ENCODE data around the gene PLXNB2. TPM values are rescaled to one million over a fixed set of nuclear protein-coding genes. Genes with fewer than 3 reads are reported as not detected.
A peak's percentile ranks its signal among the peaks of the same experiment; 100 is the strongest.

The PLXNB2 gene
- total RNA-seq, 2 donors from 2014 or later = 169 to 218 TPM

- Histone ChIP-seq H3K36me3 (no peaks in the 10 kb centered on the region), H3K4me3 (no peak overlapping the region), H3K27ac (peak overlapping the region in 1 of 2 donors; percentile 24), H3K9me3 (no peaks in the 10 kb centered on the region), H3K4me1 (ENCODE audit: control insufficient read depth in 1 of 2, low read depth in 2 of 2) (peaks cover 52 to 82% of the 10 kb centered on the region in 2 donors), H3K27me3 (replicated peaks; ENCODE audit: insufficient read depth) (no peaks in the 10 kb centered on the region)
- ATAC-seq (ENCODE audit: insufficient number of reproducible peaks, low FRiP score, low read depth) = no peak
- no peak for DNase-seq (ENCODE audit: low spot score)
- TF ChIP-seq, protein P1, sequence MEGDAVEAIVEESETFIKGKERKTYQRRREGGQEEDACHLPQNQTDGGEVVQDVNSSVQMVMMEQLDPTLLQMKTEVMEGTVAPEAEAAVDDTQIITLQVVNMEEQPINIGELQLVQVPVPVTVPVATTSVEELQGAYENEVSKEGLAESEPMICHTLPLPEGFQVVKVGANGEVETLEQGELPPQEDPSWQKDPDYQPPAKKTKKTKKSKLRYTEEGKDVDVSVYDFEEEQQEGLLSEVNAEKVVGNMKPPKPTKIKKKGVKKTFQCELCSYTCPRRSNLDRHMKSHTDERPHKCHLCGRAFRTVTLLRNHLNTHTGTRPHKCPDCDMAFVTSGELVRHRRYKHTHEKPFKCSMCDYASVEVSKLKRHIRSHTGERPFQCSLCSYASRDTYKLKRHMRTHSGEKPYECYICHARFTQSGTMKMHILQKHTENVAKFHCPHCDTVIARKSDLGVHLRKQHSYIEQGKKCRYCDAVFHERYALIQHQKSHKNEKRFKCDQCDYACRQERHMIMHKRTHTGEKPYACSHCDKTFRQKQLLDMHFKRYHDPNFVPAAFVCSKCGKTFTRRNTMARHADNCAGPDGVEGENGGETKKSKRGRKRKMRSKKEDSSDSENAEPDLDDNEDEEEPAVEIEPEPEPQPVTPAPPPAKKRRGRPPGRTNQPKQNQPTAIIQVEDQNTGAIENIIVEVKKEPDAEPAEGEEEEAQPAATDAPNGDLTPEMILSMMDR (IDR thresholded peaks at IDR 0.05) = no peak
Measured at GRCh38 chr22:50296658-50297490, 10.6 kb downstream of the PLXNB2 start.

DNA sequence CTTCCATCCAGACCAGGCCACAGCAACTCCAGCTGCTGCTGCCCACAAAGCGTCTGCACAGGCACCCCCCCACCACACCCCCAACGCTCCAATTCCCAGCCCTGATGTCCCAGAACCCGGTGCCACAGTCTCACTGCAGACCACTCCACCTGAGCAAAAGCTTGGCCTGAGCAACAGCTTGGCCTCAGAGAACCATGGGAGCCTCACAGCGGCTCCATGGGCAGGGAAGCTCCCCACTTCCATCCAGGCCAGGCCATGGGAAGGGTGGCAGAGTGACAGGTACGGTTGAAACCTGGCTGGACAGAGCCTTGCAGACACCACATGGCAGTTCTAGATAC is 13.2 kb downstream of the PLXNB2 start:
- no peak for ATAC-seq (ENCODE audit: insufficient number of reproducible peaks, low FRiP score, low read depth)
- Histone ChIP-seq H3K9me3 (no peaks in the 10 kb centered on the region), H3K4me3 (no peak overlapping the region)

DNA sequence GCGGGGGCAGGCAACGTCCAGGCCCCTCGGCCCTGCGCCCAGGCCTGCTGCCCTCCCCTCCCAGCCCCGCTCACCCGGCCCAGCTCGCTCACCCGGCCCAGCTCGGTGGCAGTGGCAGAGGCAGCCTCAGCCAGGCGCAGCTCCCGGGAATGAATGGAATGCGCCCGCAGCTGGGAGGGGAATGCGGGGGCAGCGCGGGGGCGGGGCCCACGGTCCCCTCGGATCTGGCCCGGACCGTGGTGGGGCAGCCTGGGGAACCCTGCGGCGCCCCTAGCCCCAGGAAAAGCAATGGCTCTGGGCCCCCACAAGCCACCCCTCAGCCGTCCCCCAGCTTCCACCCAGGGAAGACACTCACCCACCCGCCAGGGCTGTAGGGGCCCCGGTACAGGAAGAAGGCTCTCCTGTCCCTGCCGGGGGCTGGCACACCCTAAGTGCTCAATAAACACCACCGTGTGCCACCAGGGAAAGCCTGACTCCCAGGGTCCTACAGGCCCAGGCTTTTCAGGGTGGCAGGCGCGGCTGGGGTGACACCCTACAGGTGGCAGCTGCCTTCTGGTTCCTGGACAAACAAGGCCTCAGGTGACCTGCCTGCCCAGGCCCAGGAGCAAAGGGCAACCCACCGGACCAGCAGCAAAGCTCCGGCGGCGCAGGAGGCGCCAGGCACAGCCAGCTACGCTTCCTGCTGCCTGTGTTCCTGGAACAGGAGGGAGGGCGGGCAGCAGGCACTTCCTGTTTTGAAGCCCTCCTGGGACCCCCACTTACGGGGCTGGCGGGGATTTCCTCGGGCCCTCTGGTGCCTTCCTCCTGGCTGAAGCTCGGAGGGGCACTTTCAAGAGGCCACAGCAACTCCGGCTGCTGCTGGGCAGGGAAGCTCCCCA is 13.8 kb downstream of the PLXNB2 start:
- TF ChIP-seq, protein P1 (IDR thresholded peaks at IDR 0.05) = no peak
- Histone ChIP-seq H3K36me3 (peaks cover 23% of the 10 kb centered on the region), H3K4me3 (peak overlapping the region; percentile 67), H3K9me3 (no peaks in the 10 kb centered on the region), H3K27ac (peak overlapping the region; percentile 84 to 96), H3K27me3 (replicated peaks; ENCODE audit: insufficient read depth) (no peaks in the 10 kb centered on the region), H3K4me1 (ENCODE audit: control insufficient read depth in 1 of 2, low read depth in 2 of 2) (peaks cover 29 to 54% of the 10 kb centered on the region in 2 donors)
- DNase-seq (ENCODE audit: low spot score) (no peak), ATAC-seq (ENCODE audit: insufficient number of reproducible peaks, low FRiP score, low read depth) (peak; percentile 63)

More for the DNA sequence above, 13.2 kb downstream of the PLXNB2 start:
- Histone ChIP-seq H3K36me3 (peaks cover 17% of the 10 kb centered on the region), H3K27ac (peak overlapping the region; percentile 84 to 96), H3K27me3 (replicated peaks; ENCODE audit: insufficient read depth) (no peaks in the 10 kb centered on the region), H3K4me1 (ENCODE audit: control insufficient read depth in 1 of 2, low read depth in 2 of 2) (peaks cover 30 to 56% of the 10 kb centered on the region in 2 donors)
- no peak for DNase-seq (ENCODE audit: low spot score)
- TF ChIP-seq, protein P1 (IDR thresholded peaks at IDR 0.05) = no peak

DNA sequence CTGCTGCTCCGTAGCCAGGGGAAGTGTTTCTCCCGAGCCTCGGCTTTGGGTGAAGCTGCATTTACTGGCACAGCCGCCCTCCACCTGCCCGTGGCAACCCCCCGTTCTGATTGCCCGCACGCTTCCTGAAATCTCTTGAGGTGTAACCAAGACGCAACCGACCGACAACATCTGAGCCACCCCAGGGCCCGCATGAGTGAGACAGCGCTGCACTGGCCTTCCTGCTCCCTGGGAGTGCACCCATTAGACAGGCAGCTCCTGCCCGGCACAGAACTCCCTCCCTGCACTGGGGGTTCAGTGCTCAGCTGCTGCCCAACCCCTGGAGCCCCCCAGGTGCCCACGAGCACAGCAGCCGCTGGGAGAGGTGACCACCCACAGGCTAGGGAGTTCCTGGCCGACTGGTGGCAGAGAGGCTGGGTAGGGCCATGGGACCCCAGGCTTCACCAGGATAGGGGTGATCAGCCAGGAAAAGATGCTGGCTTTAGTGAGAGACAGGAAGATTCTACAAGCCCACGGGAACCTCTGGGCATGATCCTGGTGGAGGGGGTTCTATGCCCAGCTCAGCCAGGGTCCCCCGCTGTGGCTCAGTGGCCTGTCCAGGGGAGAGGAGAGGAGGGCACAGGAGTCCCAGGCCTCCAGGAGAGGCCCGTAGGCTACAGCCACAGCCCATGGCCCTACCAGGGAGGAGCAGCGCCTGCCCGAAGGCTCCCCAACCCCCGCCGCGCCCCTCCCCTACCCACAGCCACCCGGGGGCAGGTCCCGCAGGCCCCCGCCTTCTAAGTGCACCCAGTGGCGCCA is 14.6 kb downstream of the PLXNB2 start:
- TF ChIP-seq, protein P1 (IDR thresholded peaks at IDR 0.05) = no peak
- no peak for DNase-seq (ENCODE audit: low spot score)

More for the DNA sequence above, 14.6 kb downstream of the PLXNB2 start:
- peak overlapping the region; percentile 67 for H3K4me3 ChIP-seq
- no peaks in the 10 kb centered on the region for H3K9me3 ChIP-seq
- H3K27ac ChIP-seq = peak overlapping the region; percentile 84 to 96
- no peaks in the 10 kb centered on the region for H3K27me3 ChIP-seq (replicated peaks; ENCODE audit: insufficient read depth)
- peaks cover 29 to 46% of the 10 kb centered on the region in 2 donors for H3K4me1 ChIP-seq (ENCODE audit: control insufficient read depth in 1 of 2, low read depth in 2 of 2)
- peaks cover 32% of the 10 kb centered on the region for H3K36me3 ChIP-seq
- no peak for ATAC-seq (ENCODE audit: insufficient number of reproducible peaks, low FRiP score, low read depth)
